Measurements from ENCODE around the gene CAMK1G.
A peak's percentile ranks its signal among the peaks of the same experiment; 100 is the strongest.

Gene CAMK1G

GRCh38 chr1:209600541-209600940, 17.0 kb downstream of the CAMK1G start:
- DNase-seq (ENCODE audit: low spot score) = no peak

- DNase-seq (ENCODE audit: low spot score) = peak; percentile 12
These were observed 18.5 kb downstream of the CAMK1G start for GRCh38 chr1:209601809-209602657.

GRCh38 chr1:209603877-209604276, 20.4 kb downstream of the CAMK1G start:
- DNase-seq (ENCODE audit: low spot score) = no peak

- no peak for DNase-seq (ENCODE audit: low spot score)
These were observed 23.7 kb downstream of the CAMK1G start for GRCh38 chr1:209607102-209607794.

GRCh38 chr1:209607795-209608178, 24.3 kb downstream of the CAMK1G start:
- no peak for DNase-seq (ENCODE audit: low spot score)

GRCh38 chr1:209609041-209609790, 25.7 kb downstream of the CAMK1G start:
- no peak for DNase-seq (ENCODE audit: low spot score)

- no peak for DNase-seq (ENCODE audit: low spot score)
These were observed 26.5 kb downstream of the CAMK1G start for GRCh38 chr1:209609791-209610630.

- DNase-seq (ENCODE audit: low spot score) = no peak
These were observed 27.1 kb downstream of the CAMK1G start for GRCh38 chr1:209610631-209610905.

GRCh38 chr1:209611771-209612570, 28.5 kb downstream of the CAMK1G start:
- no peak for DNase-seq (ENCODE audit: low spot score)

GRCh38 chr1:209612646-209613399, 29.3 kb downstream of the CAMK1G start:
- no peak for DNase-seq (ENCODE audit: low spot score)

GRCh38 chr1:209613400-209614150, 30.1 kb downstream of the CAMK1G start:
- DNase-seq (ENCODE audit: low spot score) = no peak

- DNase-seq (ENCODE audit: low spot score) = no peak
These were observed 30.6 kb downstream of the CAMK1G start for GRCh38 chr1:209614151-209614420.

GRCh38 chr1:209614906-209615305, 31.4 kb downstream of the CAMK1G start:
- no peak for DNase-seq (ENCODE audit: low spot score)

GRCh38 chr1:209616366-209617046, 33.0 kb downstream of the CAMK1G start:
- no peak for DNase-seq (ENCODE audit: low spot score)

- no peak for DNase-seq (ENCODE audit: low spot score)
These were observed 33.6 kb downstream of the CAMK1G start for GRCh38 chr1:209617047-209617673.

- DNase-seq (ENCODE audit: low spot score) = no peak
These were observed 34.2 kb downstream of the CAMK1G start for GRCh38 chr1:209617755-209618154.

- DNase-seq (ENCODE audit: low spot score) = no peak
These were observed 34.8 kb downstream of the CAMK1G start for GRCh38 chr1:209618291-209618690.

- no peak for DNase-seq (ENCODE audit: low spot score)
These were observed 35.4 kb downstream of the CAMK1G start for GRCh38 chr1:209618756-209619420.

Data from germinal center (tissue), 1 donor.